ENCODE data around the gene NELL1.
"Not testable (repeated sequence)": the region's sequence is repeated elsewhere in the genome, so short reads cannot be mapped to it uniquely, and the experiment has no call there.

Gene NELL1

DNA sequence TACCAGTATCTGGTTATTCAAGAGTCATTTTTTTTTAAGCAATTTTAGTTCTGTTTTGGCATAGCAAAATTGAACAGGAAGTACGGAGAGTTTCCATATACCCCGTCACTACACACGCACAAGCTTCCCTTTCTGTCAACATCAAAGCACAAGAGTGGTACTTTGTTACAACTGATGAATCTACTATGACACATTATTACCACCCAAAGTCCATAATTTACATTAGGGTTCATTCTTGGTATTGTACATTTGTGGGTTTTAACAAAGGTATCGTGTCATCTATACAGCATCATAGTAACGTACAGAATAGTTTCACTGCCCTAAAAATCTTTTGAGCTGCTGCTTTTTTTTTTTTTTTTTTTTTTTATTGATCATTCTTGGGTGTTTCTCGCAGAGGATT is 192.9 kb downstream of the NELL1 start:
- DNase-seq; intact Hi-C loops (cut with DNase I): not testable (repeated sequence)

DNA sequence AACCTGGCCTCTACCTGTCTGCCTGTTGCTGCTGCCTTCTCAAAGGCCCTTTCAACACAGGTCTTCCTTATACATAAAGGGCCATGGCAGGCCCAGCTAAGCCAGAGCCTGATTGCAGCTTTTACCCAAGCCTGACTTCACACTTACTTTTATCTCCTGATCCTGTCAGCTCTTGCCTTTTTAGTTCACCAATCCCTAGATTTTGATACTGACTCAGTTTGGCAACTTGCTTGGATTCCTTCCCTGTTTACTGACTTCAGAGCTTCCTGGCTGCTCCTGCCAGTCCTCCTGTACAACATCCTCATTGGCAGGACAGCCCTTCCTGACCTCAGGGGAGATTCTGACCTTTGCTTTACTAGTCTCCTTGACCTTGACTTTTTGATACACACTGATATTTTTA is 195.2 kb downstream of the NELL1 start:
- intact Hi-C loops (cut with DNase I): no loop called here
- no peak for DNase-seq

DNA sequence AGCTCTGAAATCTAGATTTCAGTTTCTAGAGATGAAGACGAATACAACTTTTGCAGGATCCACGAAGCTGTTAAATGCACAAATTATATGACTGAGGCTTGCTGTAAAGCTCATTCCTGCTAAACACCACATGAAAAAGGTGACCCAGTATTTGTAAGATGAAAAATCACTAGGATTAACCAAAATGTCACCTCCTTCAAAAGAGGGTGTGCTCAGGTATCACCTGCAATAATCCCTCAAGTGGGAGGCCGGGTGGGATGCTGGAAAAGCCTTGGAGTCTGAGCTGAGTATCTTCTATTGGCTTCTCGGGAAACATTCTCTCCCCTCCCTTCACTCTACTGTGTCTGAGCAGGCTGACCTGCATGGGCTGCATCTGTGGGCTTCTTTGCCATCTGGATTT is 195.8 kb downstream of the NELL1 start:
- intact Hi-C loops (cut with DNase I): no loop called here
- DNase-seq: no peak

DNA sequence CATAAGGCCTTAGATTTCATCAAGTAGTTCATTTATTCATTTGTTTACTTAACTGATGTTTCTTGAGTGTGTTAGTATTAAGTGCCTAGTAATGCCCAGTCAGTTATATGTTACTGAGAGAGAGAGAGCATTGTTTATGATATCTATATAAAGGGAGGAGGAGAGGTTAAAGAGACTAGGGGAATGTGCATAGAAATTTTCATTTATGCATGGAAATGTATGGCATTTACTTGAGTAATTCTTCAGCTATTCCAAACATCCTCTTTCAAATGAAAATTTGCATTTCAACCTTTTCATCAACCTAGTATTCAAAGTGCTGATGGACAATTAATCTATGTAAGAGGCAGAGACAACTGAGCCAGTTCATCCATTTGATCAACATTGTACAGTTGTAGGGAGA is 199.7 kb downstream of the NELL1 start:
- intact Hi-C loops (cut with DNase I): no loop called here
- DNase-seq: no peak

DNA sequence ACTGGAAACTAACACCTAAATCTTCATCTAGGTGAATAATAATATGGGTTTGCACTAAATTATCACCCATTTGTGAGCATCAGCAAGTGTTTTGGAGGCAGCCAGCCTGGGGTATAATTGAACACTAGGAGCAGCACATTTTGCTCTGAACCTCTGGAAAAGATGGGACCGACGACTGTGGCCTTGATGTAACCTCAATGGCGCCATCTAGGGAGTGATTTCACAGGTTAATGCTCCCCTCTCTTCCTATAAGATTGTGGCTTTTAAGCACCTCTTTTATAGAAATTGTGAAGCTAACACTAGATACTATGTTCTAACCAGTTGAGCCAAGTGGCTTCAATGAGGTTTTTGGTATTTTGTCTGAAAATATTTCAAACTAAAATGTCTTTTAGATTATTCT is 203.7 kb downstream of the NELL1 start:
- DNase-seq: peak in 1 of 10 donors; percentile 15
- intact Hi-C loops (cut with DNase I): loop anchor here (10.0 kb wide), 1 partner anchor 228 kb away; no protein-coding TSS in a partner anchor

DNA sequence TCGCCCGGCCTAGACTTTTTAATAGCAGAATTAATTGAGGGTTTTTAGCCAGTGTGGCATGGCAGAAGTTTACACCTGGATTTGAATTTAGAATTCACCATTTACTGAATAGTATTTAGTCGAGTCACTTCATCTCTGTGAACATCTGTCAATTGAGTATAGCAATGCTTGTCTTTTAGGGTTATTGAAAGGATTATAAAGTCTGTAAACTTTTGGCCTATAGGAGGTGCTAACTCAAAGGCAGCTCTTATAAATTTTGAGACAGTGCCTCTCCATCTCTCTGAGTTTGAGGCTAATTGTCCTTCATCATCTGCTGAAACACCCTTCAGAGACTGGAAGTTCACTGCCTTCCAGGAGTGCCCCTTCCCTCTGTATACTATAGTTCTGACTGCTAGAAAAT is 205.0 kb downstream of the NELL1 start:
- no peak for DNase-seq
- intact Hi-C loops (cut with DNase I): loop anchor here (10.0 kb wide), 1 partner anchor 230 kb away; no protein-coding TSS in a partner anchor

DNA sequence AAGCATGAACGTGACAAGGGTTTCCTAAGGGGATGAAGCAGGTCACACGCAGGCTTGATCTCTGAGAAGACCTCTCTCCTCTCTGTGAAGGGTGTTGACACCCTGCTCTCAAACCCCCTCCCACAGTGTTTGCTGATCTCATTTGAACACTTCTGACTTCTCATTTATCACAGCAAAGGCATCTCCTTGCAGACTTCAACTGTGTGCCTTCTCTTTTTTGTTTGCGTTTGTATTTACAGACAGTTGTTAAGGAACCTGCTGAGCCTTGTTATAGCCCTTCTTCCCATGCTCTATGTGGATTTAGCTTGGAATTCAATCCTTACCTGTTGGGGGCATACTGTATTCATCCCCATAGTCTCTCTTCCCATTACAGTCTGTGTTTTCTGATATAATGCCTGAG is 206.5 kb downstream of the NELL1 start:
- DNase-seq: no peak
- intact Hi-C loops (cut with DNase I): loop anchor here (10.0 kb wide), 1 partner anchor 231 kb away; no protein-coding TSS in a partner anchor

DNA sequence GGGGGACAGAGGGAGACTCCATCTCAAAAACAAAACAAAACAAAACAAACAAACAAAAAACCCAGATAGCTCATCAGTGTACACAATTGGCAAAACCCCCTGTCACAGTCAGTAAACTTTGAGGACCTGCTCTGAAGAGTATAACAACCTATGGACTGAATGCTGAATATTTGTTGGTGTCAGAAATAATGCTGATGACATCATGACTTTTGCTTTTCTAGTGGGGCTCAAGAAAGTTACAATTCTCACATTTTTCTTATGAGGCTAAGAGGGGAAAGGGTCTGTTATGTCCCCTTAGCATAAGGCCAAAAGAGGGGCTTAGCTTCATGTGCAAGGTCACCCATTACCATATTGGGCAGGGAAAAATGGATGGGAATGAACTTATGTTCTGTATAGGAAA is 207.4 kb downstream of the NELL1 start:
- intact Hi-C loops (cut with DNase I): loop anchor here (10.0 kb wide), 1 partner anchor 232 kb away; no protein-coding TSS in a partner anchor
- DNase-seq: no peak

DNA sequence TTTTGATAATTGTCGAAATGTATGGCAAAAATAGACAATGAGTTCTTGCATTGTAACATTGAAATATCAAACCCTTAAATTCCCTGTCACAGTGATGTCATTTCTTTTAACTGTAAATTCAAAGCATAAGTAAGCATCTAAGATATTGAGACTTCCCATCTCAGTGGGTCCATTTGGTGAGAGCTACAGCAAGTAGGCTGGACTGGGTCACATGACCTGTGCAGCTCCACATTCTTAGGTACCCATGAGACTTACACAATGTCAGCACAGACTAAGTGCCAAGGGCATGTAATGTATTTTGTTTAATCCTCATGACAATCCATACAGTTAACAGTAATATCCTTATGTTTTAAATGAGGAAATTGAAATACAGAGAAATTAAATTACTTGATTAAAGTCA is 210.7 kb downstream of the NELL1 start:
- intact Hi-C loops (cut with DNase I): no loop called here
- DNase-seq: no peak

DNA sequence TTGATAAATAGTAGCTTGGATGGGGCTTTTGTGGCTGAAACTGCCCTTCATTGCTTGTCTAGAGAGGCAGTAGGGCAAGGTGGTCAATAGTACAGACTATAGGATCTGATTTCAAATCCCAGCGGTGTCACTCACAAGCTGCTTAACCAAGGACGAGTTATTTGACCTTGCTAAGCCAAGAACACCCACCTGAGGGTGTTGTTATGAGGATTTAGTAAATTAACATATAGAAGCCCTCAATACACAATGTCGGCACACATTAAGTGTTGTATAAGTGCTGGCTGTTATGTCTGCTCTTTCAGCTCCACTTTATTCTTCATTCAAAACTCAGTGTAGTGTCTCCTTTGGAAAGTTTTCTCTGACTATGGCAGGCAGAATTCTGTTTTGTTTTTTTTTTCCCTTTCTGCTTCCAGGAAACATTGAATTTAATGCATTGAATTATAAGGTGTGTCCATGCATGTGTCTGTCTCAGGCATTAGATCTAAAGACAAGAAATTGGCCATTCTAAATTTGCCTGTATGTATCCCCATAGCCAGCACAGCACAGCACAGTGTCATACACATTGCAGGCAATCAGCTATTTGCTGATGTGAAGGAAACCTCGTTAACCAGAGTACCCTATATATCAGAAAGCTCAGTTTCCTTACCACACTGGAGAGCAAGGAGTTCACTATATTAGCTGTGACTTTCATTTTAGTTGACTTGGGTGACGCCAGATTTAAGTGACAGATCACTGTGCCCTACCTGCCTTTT is 212.1 kb downstream of the NELL1 start:
- intact Hi-C loops (cut with DNase I): no loop called here
- DNase-seq: no peak

DNA sequence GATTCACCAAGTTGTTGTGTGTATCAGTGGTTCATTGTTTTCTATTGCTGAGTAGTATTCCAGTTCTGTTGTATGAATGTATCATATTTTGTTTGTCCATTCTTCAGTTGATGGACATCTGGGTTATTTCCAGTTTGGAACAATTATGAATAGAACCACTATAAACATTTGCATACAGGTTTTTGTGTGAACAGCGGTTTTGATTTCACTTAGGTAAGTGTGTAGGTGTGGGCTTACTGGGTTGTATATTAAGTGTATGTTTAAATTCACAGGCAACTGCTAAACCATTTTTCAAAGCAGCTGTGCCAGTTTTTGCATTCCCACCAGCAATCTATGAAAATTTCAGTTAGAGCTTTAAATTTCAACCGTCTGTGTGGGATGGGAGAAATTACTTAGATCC is 217.8 kb downstream of the NELL1 start:
- intact Hi-C loops (cut with DNase I): no loop called here
- no peak for DNase-seq

DNA sequence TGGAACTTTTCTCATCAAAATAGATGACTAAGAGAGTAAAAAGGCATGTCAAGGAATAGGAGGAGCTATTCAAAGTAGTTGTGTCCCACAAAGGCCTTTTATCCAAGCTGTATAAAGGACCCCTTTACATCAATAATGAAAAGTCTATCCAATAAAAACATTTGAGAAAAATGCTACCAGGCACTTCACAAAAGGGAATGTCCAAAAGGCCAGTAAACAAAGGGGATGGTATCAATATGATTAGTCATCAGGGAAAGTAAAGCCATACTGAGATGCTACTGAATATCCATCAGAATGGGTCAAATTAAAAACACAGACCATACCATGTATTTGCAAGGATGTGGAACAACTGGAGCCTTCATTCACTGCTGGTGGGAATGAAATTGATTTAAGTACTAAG is 224.9 kb downstream of the NELL1 start:
- intact Hi-C loops (cut with DNase I): no loop called here
- DNase-seq: no peak

DNA sequence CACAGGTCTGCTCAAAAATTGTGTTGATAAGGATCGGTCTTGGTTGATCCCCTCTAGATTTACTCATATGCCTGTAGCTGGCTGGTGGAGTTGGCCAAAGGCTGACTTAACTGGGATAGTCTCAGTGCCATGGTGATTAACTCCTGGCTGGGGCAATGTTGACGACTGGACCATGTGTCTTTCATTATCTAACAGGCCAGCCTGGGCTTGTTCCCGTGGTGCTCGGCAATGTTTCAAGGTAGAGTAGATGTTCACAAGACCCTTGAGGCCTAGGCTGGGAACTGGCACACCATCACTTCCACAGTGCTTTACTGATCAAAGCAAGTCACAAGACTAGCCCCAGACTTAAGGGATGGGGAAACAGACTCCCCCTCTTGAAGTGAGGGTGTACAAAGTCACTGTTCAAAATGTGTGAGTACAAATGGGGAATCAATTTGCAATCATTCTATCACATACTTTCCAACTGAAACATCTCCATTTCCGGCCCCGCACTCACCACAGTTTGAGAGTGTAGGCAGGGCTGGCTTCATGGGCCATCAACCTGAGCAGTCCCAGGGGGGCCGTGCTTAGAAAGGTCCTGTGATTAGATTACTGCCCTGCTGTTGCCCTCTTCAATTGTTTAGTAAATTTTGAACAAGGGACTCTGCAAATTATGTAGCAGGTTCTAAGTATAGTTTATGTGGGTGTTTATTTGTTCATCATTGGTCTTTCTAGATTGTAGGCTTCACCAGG is 240.8 kb downstream of the NELL1 start:
- DNase-seq: peak in 1 of 10 donors; percentile 67
- intact Hi-C loops (cut with DNase I): no loop called here

DNA sequence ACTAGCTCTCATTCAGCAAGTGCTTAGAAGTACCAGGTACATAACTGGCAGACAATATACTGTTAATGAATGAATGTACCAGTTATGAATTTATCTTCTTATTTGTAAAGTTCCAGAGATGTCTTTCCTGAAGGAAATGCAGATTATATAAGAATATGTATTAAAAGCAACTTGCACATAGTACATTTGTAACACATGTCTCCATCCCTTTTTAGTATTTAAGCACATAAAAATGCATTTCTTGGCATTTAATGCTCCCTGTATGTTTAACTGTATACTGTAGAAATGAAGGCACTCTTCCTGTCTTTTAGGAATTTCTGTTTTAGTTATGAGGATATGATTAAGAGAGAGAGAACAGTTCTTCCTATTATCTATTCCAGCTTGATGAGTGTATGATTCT is 241.3 kb downstream of the NELL1 start:
- intact Hi-C loops (cut with DNase I): no loop called here
- no peak for DNase-seq

DNA sequence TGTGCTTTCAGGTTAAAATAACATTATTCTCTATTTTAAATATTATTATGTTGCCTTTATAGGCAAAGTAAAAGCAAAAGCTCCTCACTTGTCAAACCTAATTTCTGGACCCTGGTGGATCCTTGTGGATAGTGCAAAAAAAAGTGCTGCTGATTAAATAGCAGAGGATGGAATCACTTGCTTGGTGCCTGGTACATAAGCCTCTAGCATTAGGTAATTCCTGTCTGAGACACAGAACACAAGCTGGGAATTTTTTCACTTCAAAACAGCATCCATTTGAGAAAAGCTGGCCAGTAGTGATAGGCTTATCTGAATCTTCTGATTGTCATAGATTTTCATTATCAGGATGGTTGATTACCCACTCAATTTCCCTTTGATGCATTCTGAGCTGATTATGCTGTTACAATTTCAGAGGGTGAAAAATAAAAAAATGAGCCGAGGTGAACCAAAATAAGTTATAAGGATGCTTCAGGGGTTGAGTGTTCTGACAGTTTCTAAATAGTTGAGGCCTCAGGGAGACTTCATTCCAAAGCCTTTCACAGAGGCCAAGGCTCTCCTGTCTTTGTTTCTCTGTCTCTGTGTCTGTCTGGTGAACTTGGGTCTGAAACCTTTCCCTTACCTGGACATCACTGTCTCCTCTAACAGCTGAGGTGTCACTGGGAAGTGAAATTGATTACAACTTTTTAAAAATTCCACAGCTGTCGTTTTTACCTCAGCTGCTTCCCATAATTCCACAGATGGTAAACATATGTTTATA is 242.9 kb downstream of the NELL1 start:
- intact Hi-C loops (cut with DNase I): no loop called here
- no peak for DNase-seq

DNA sequence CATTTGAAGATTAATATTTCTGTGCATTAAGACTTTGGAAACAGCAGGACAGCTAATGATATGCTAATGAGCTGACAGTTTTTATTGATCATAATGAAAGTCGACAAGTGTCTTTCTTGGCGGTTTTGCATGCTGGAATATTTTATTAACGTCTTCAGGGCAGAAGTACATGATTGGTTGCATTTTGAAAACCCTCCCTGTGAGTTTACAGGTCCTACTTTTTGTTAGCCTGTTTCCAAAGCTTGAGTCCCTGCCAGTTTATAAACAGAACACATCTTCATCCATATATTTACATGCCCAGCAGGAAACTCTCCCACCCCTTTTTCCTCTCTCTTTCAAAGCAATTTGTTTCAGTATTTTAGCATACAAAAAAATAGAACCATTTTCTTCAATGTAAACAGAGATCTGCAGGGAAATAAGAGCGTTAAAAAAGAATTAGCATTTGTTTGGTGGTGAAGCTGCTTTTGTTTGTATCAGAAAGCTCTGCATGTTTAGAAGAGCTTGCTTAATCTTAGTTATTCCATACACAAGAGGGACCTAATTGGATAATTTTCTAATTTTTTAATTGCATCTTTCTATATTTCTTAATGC is 243.6 kb downstream of the NELL1 start:
- DNase-seq: no peak
- intact Hi-C loops (cut with DNase I): no loop called here

DNA sequence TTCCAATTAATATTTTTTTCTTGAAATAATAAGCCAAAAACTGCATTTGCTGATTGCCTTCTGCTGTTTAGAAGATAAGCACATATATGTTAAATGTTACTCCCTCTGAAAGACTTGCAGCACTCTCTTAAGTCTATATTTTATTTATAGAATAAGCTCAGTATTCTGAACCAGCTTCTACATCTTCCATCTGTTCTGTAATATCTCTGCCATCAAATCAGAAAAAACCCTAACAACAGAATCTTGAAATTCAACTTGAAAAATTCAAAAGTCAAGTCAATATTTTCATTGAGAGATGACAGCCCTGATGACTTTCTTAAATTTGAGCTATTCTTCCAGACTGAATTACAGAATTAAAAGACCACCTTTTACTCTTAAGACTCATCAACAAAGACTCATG is 247.9 kb downstream of the NELL1 start:
- DNase-seq: no peak

DNA sequence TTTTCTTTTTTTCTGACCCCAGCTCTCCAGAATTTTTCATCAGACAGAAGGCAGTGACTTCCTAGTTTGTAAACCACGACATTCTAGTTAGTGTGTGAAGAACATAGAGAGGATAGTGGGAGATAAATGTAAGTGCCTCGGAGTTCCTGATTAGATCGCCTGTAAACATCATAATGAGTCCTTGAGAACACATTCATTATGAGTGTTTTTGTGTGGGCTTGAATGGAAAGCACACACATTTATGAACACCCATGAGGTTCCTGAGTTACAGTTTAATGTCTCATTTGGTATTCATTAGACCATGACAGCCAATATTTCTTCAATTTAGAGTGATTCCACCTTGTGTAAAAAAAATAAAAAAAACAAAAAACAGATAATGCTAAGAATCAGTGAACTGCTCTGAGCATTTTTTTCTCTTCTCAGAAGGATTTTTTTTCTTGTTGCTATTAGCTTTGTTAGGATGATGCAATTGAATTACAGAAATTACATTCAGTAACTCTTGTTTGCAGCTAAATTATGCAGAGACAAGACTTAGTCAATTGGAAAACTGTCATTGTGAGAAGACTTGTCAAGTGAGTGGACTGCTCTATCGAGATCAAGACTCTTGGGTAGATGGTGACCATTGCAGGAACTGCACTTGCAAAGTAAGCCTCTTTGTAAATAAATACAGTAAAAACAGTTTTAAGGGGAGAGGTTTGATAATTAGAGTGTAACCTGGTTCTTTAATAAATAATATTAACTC is 257.6 kb downstream of the NELL1 start:
- intact Hi-C loops (cut with DNase I): no loop called here
- no peak for DNase-seq

More for the DNA sequence above, 247.9 kb downstream of the NELL1 start:
- intact Hi-C loops (cut with DNase I): no loop called here

DNA sequence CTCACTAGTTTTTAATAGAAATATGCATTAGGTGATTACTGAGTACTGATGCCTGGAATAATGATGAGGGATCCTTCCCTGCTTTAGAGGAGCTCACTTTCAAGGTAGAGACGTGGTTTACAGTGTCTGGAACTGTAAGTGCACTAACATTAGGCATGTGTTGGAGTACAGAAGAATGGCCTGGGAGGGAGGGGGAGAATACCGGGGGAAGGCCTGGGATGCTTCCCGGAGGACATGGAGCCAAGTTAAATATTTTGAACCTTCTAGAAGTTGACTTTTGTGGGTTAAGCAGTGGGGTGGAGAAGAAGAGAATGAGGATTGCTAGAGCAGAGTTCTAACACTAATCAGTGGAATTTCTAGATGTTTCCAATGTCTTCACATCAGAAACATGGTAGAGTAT is 261.6 kb downstream of the NELL1 start:
- intact Hi-C loops (cut with DNase I): no loop called here
- no peak for DNase-seq

DNA sequence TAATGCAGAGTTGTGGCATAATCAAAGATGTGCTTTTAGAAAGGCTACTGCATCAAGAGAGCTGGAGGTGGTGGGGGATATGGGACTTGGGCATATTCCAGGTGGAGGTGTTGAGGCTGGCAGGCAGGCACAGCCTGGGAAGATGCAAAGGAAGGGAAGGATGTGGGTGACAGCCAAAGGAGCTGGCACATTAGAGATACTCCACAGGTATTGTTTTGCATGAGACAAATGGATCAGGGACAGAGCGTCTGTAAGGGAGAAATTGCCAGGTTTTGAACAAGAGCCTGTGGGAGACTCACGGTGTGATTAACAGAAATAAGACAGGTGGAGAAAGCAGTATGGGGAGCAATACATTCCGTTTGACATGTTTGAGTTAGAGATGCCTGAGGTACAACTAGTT is 263.7 kb downstream of the NELL1 start:
- peak in 1 of 10 donors; percentile 11 for DNase-seq
- intact Hi-C loops (cut with DNase I): no loop called here
